Measurements from ENCODE around the gene C2orf68. TPM values are rescaled to one million over a fixed set of nuclear protein-coding genes. Genes with fewer than 3 reads are reported as not detected.

The C2orf68 gene
- total RNA-seq, 1 donor from 2014 or later = 1.6 TPM

DNA sequence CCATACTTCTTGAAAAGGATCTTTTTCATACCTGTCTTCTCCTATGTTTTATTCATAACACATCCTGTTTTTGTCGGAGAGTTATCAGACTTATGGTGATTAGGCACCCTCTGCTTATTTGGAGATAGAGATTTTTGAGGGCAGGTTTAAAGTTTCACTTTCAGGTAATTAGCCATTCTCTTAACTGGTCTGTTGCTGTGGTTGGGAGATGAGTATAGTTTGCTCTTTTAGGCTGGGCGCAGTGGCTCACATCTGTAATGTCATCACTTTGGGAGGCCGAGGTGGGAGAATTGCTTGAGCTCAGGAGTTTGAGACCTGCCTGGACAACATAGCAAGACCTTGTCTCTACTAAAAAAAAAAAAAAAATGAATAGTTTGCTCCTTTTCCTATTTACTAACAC is 30.9 kb upstream of the C2orf68 start:
- no peaks in the 10 kb centered on the region for H3K4me1 ChIP-seq

DNA sequence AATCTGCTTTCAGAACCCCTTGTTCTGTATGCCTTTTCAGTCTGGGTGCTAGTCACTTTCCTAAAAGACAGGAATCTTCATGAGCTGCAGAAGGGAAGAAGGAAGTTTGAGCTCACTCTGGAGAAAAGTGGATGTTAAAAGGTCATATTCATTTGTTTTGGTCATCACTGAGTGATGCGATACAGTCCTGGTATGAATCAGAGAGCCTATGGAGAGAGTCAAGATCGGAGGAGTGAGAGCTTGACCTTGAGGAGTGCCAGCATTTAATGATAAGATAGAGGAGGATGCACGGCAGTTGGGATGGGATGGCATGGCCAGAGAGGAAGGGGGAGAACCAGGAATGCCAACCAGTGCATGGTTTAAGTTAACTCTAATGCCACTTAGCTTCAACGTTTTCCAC is 23.8 kb upstream of the C2orf68 start:
- H3K4me3 ChIP-seq = no peak overlapping the region
- H3K27ac ChIP-seq = no peak overlapping the region
- TF ChIP-seq, protein P1, sequence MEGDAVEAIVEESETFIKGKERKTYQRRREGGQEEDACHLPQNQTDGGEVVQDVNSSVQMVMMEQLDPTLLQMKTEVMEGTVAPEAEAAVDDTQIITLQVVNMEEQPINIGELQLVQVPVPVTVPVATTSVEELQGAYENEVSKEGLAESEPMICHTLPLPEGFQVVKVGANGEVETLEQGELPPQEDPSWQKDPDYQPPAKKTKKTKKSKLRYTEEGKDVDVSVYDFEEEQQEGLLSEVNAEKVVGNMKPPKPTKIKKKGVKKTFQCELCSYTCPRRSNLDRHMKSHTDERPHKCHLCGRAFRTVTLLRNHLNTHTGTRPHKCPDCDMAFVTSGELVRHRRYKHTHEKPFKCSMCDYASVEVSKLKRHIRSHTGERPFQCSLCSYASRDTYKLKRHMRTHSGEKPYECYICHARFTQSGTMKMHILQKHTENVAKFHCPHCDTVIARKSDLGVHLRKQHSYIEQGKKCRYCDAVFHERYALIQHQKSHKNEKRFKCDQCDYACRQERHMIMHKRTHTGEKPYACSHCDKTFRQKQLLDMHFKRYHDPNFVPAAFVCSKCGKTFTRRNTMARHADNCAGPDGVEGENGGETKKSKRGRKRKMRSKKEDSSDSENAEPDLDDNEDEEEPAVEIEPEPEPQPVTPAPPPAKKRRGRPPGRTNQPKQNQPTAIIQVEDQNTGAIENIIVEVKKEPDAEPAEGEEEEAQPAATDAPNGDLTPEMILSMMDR (IDR thresholded peaks at IDR 0.05) = no peak
- no peaks in the 10 kb centered on the region for H3K27me3 ChIP-seq
- peaks cover 69 to 83% of the 10 kb centered on the region in 2 donors for H3K36me3 ChIP-seq
- no peaks in the 10 kb centered on the region for H3K4me1 ChIP-seq
- DNase-seq (ENCODE audit: low spot score in 2 of 2) = no peak
- no peaks in the 10 kb centered on the region for H3K9me3 ChIP-seq
- intact Hi-C loops (cut with DNase I) = loop anchor here (5.0 kb wide), 1 partner anchor 177 kb away; no protein-coding TSS in a partner anchor

More for the DNA sequence above, 30.9 kb upstream of the C2orf68 start:
- H3K36me3 ChIP-seq = peaks cover 97 to 100% of the 10 kb centered on the region in 2 donors
- TF ChIP-seq, protein P1 (IDR thresholded peaks at IDR 0.05) = no peak
- no peaks in the 10 kb centered on the region for H3K27me3 ChIP-seq
- no peaks in the 10 kb centered on the region for H3K9me3 ChIP-seq
- DNase-seq (ENCODE audit: low spot score in 2 of 2) = no peak
- no peak overlapping the region for H3K4me3 ChIP-seq
- intact Hi-C loops (cut with DNase I) = no loop called here
- no peak overlapping the region for H3K27ac ChIP-seq

DNA sequence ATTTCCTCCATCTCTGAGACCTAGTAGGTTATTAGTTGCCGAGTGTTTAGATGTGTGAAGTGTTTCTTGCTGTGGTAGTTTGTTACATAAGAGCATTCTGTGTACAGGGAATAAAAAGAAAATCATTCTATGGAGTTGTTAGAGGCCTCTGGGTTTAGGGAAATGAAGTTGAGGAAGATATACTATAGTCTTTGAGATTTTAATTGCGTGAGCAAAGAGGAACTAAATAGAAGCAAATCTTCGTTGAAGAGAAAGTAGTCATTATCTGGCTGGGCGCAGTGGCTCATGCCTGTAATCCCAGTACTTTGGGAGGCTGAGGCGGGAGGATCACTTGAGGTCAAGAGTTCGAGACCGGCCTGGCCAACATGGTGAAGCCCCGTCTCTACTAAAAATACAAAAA is 23.1 kb upstream of the C2orf68 start:
- no peak overlapping the region for H3K4me3 ChIP-seq
- peaks cover 69 to 83% of the 10 kb centered on the region in 2 donors for H3K36me3 ChIP-seq
- no peaks in the 10 kb centered on the region for H3K9me3 ChIP-seq
- DNase-seq (ENCODE audit: low spot score in 2 of 2) = no peak
- intact Hi-C loops (cut with DNase I) = loop anchor here (5.0 kb wide), 1 partner anchor 177 kb away; no protein-coding TSS in a partner anchor
- H3K4me1 ChIP-seq = no peaks in the 10 kb centered on the region
- no peak overlapping the region for H3K27ac ChIP-seq
- H3K27me3 ChIP-seq = no peaks in the 10 kb centered on the region
- TF ChIP-seq, protein P1 (IDR thresholded peaks at IDR 0.05) = no peak

DNA sequence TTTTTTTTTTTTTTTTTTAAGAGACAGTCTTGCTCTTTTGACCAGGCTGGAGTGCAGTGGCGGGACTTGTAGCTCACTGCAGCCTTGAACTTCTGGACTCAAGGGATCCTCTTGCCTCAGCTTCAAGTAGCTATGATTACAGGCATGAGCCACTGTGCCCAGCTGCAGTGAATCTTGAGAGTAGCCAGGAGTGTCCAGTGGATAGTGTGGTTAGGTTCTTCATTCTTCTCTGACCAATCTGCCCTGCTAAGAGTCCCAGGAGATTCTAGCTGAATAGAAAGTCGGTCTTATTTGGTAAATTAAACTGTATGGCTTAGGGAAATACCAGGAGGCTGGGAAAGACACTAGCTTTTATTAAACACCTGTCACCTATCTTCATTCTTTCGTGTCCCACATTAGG is 19.4 kb upstream of the C2orf68 start:
- H3K9me3 ChIP-seq = no peaks in the 10 kb centered on the region

DNA sequence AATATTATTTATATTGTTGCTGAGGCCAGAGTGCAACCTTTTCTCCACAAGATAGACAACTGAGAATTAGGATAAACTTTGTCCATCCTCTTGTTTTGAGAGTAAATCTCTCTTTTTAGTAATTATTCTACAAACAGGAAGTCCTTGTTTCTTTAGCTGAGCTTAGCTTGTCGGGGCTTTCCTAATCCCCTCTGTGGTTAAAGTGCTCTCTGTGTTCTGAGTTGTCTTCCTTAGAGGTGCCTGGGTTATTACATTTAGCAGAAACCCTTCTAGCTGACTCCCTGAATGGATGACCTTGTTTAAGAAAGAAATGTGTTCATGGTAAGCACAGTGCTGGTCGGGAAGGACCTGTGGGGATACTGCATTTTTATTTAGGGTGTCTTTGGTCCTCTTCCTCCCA is 16.8 kb upstream of the C2orf68 start:
- no peak overlapping the region for H3K4me3 ChIP-seq
- intact Hi-C loops (cut with DNase I) = no loop called here
- H3K27ac ChIP-seq = no peak overlapping the region
- H3K36me3 ChIP-seq = peaks cover 87 to 100% of the 10 kb centered on the region in 2 donors
- TF ChIP-seq, protein P1 (IDR thresholded peaks at IDR 0.05) = no peak
- no peaks in the 10 kb centered on the region for H3K4me1 ChIP-seq
- H3K9me3 ChIP-seq = no peaks in the 10 kb centered on the region
- H3K27me3 ChIP-seq = no peaks in the 10 kb centered on the region
- no peak for DNase-seq (ENCODE audit: low spot score in 2 of 2)

More for the DNA sequence above, 19.4 kb upstream of the C2orf68 start:
- TF ChIP-seq, protein P1 (IDR thresholded peaks at IDR 0.05) = no peak
- Histone ChIP-seq H3K4me1 (no peaks in the 10 kb centered on the region), H3K36me3 (peaks cover 73 to 89% of the 10 kb centered on the region in 2 donors), H3K27ac (no peak overlapping the region), H3K4me3 (no peak overlapping the region), H3K27me3 (no peaks in the 10 kb centered on the region)
- no peak for DNase-seq (ENCODE audit: low spot score in 2 of 2)
- intact Hi-C loops (cut with DNase I) = no loop called here

DNA sequence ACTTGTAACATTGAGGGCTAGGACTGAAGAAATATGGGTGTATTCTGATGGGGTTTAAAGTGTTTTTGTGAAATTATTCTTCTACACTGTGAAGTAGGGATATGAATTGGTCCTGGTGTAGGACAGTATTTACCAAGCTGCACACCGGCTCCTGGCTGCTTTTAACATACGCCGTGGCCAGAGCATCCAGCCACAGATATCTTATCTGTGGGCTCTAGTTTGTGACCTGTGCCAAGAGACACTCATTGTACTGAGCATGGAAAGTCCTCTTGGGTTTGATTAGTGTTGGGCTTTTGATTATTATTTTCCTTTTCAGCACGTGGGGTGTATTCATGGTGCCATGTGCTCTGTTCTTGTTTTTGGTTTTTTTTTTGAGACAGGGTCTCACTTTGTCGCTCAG is 12.1 kb upstream of the C2orf68 start:
- H3K4me1 ChIP-seq = no peaks in the 10 kb centered on the region
- H3K36me3 ChIP-seq = peaks cover 86 to 100% of the 10 kb centered on the region in 2 donors
- no peak for DNase-seq (ENCODE audit: low spot score in 2 of 2)
- no peak overlapping the region for H3K27ac ChIP-seq
- H3K9me3 ChIP-seq = no peaks in the 10 kb centered on the region
- no peaks in the 10 kb centered on the region for H3K27me3 ChIP-seq
- H3K4me3 ChIP-seq = no peak overlapping the region
- intact Hi-C loops (cut with DNase I) = no loop called here
- TF ChIP-seq, protein P1 (IDR thresholded peaks at IDR 0.05) = no peak
